ENCODE data around the gene SIVA1.

DNA sequence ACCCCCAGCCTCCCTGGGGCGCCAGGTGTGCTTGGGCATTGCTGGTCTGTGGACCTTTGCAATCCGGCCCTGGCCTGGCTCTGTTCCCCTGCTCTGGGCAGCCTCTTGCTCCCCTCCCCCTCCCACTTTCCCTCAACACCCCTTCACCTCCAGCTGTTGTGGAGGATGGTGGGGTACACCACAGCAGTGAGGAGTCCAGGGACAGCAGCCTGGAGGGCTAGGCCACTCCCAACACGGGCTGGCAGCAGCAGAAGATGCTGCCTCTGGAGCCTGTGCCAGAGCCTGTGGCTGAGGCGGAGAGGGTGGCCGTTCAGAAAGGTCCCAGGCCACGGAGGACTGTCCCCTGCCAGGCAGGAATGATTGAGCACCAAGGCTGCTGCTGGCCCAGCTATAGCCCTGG lies 55.5 kb downstream of the SIVA1 start:
- TF ChIP-seq, protein P1, sequence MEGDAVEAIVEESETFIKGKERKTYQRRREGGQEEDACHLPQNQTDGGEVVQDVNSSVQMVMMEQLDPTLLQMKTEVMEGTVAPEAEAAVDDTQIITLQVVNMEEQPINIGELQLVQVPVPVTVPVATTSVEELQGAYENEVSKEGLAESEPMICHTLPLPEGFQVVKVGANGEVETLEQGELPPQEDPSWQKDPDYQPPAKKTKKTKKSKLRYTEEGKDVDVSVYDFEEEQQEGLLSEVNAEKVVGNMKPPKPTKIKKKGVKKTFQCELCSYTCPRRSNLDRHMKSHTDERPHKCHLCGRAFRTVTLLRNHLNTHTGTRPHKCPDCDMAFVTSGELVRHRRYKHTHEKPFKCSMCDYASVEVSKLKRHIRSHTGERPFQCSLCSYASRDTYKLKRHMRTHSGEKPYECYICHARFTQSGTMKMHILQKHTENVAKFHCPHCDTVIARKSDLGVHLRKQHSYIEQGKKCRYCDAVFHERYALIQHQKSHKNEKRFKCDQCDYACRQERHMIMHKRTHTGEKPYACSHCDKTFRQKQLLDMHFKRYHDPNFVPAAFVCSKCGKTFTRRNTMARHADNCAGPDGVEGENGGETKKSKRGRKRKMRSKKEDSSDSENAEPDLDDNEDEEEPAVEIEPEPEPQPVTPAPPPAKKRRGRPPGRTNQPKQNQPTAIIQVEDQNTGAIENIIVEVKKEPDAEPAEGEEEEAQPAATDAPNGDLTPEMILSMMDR (tag by site-specific recombination; IDR thresholded peaks at IDR 0.05) = no peak
- TF ChIP-seq SP2 (tag by site-specific recombination; IDR thresholded peaks at IDR 0.05) (no peak), REPIN1 (tag by site-specific recombination; IDR thresholded peaks at IDR 0.05; ENCODE audit: low read depth) (no peak), SALL2 (tag by site-specific recombination; IDR thresholded peaks at IDR 0.05; ENCODE audit: borderline replicate concordance) (no peak), ZNF571 (tag by site-specific recombination; IDR thresholded peaks at IDR 0.05) (no peak), ZNF335 (tag by site-specific recombination; conservative IDR thresholded peaks at IDR 0.05) (no peak), ZNF140 (tag by site-specific recombination; IDR thresholded peaks at IDR 0.05) (no peak), ZNF239 (tag by site-specific recombination; IDR thresholded peaks at IDR 0.05) (no peak), ZFP69B (tag by site-specific recombination; IDR thresholded peaks at IDR 0.05) (no peak), MYNN (tag by site-specific recombination; IDR thresholded peaks at IDR 0.05; ENCODE audit: borderline replicate concordance) (no peak)
- TF ChIP-seq, protein P2, sequence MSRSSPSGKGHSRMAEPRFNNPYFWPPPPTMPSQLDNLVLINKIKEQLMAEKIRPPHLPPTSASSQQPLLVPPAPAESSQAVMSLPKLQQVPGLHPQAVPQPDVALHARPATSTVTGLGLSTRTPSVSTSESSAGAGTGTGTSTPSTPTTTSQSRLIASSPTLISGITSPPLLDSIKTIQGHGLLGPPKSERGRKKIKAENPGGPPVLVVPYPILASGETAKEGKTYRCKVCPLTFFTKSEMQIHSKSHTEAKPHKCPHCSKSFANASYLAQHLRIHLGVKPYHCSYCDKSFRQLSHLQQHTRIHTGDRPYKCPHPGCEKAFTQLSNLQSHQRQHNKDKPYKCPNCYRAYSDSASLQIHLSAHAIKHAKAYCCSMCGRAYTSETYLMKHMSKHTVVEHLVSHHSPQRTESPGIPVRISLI (tag by site-specific recombination; IDR thresholded peaks at IDR 0.05) = no peak
- TF ChIP-seq, protein P3, sequence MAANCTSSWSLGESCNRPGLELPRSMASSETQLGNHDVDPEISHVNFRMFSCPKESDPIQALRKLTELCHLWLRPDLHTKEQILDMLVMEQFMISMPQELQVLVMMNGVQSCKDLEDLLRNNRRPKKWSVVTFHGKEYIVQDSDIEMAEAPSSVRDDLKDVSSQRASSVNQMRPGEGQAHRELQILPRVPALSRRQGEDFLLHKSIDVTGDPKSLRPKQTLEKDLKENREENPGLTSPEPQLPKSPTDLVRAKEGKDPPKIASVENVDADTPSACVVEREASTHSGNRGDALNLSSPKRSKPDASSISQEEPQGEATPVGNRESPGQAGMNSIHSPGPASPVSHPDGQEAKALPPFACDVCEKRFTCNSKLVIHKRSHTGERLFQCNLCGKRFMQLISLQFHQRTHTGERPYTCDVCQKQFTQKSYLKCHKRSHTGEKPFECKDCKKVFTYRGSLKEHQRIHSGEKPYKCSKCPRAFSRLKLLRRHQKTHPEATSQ (tag by site-specific recombination; IDR thresholded peaks at IDR 0.05) = no peak
- TF ChIP-seq, protein P4, sequence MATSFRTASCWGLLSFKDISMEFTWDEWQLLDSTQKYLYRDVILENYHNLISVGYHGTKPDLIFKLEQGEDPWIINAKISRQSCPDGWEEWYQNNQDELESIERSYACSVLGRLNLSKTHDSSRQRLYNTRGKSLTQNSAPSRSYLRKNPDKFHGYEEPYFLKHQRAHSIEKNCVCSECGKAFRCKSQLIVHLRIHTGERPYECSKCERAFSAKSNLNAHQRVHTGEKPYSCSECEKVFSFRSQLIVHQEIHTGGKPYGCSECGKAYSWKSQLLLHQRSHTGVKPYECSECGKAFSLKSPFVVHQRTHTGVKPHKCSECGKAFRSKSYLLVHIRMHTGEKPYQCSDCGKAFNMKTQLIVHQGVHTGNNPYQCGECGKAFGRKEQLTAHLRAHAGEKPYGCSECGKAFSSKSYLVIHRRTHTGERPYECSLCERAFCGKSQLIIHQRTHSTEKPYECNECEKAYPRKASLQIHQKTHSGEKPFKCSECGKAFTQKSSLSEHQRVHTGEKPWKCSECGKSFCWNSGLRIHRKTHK (tag by site-specific recombination; IDR thresholded peaks at IDR 0.05) = no peak
- TF ChIP-seq, protein P5, sequence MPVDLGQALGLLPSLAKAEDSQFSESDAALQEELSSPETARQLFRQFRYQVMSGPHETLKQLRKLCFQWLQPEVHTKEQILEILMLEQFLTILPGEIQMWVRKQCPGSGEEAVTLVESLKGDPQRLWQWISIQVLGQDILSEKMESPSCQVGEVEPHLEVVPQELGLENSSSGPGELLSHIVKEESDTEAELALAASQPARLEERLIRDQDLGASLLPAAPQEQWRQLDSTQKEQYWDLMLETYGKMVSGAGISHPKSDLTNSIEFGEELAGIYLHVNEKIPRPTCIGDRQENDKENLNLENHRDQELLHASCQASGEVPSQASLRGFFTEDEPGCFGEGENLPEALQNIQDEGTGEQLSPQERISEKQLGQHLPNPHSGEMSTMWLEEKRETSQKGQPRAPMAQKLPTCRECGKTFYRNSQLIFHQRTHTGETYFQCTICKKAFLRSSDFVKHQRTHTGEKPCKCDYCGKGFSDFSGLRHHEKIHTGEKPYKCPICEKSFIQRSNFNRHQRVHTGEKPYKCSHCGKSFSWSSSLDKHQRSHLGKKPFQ (tag by site-specific recombination; IDR thresholded peaks at IDR 0.05) = no peak
